GM18505 (cell line): ENCODE results near the gene CABP7.

ENCODE experiments used
- ATAC-seq: cut with Tn5 transposase; IDR thresholded peaks from one replicate; pipeline ENCODE4 v1.9.1; 2021; ENCODE audit not compliant: unreplicated experiment
- POLR2A ChIP-seq: IDR thresholded peaks from 4 replicates; pipeline ENCODE4 v1.6.1; 2011; ENCODE audit warnings: borderline replicate concordance; ENCODE audit not compliant: insufficient read depth, insufficient read length; ENCODE audit errors: extremely low read depth

CABP7 gene

GRCh38 chr22:29780748-29781676 lies 61.2 kb downstream of the CABP7 start:
- TF ChIP-seq POLR2A: no peak
- ATAC-seq: no peak
